HG03064 (cell line): Measurements from ENCODE around the gene CRB1.

Experiments
- ATAC-seq: cut with Tn5 transposase; IDR thresholded peaks from one replicate; pipeline ENCODE4 v1.9.1; 2021; ENCODE audit warnings: low read depth; ENCODE audit not compliant: unreplicated experiment

The CRB1 gene

DNA sequence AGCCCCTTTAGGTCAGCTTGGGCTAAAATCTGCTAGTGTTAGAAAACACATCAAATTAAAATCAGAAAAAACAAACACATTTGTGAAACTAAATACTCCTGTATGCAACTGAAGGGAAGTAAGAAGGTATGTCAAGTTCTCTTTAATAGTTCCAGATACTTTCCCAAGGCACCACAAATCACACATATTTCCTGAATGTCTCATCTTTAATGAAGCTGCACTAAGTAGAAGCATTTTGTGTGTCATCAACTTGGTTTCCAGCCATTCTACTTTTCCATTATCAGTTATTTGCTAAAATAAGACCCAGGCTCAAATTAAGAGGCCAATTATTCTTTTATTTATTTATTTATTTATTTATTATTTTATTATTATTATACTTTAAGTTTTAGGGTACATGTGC lies 34.7 kb downstream of the CRB1 start:
- no peak for ATAC-seq

DNA sequence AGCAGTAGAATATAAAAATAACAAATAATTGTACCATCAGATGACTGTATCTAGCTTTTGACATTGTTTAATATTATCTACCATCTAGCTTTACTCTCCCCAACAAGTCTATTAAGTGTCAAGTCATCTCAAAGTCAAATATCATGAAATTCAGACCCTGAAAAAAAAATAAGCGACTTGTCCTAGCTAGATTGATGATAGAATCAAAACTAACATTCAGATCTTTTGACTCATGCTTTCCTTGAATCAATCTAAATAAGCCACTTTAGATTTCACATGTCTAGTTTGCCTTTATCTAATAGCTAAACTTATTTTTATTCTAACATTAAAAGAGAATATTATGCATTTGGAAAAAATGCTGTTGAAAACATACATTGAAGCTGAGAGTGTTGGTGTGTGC lies 35.4 kb downstream of the CRB1 start:
- no peak for ATAC-seq

- ATAC-seq: no peak
Observed at GRCh38 chr1:197304638-197305200, 36.7 kb downstream of the CRB1 start.

- no peak for ATAC-seq
Observed at GRCh38 chr1:197305925-197306324, 37.9 kb downstream of the CRB1 start.

GRCh38 chr1:197306381-197307062 lies 38.5 kb downstream of the CRB1 start:
- no peak for ATAC-seq

DNA sequence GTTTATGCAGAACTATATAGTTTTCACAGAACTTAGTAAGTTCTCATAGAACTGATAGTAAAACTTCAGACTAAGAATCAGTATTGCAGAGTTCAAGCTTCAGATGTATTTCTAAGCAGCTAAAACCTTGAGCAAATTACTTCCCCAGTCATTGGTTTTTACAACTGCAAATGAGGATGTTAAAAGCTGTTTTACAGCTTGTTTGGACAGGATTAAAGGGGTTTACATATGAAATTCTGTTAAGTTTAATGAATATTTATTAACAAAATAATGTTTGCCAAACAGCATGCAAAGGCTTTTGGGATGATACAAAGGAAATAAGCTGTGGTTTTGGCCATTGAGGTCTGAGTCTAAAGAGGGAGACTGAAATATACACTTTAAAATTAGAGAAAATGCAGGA lies 39.1 kb downstream of the CRB1 start:
- ATAC-seq: no peak

DNA sequence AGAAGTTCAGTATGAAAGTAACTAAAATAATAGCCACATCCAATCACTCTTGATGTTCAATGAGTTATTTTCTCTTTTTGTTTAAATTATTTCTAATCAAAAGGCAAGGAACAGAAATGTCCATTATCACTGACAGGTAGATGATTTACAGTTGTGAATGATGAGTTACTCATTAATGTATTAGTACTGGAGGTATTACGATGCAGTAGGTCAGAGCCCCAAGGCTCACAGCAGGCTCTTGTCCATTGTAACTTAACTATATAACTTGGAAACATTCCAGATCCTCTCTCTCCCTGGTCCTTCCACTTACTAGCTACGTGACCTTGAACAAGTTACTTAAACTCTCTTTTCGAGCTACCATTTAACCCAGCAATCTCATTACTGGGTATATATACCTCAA lies 39.5 kb downstream of the CRB1 start:
- ATAC-seq: no peak

DNA sequence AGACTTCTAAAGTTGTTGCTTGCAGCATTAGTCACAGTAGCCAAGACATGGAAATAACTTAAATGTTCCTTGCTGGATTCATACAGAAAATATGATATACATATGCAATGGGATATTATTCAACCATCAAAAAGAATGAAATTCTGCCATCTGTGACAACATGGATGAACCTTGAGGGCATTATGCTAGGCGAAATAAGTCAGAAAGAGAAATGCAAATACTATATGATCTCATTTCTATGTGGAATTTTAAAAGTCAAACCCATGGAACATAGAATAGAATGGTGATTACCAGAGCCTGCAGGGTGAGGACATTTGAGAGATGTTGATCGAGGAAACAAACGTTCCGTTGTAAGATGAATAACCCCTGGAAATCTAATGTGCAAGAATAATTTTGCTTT lies 43.0 kb downstream of the CRB1 start:
- no peak for ATAC-seq

DNA sequence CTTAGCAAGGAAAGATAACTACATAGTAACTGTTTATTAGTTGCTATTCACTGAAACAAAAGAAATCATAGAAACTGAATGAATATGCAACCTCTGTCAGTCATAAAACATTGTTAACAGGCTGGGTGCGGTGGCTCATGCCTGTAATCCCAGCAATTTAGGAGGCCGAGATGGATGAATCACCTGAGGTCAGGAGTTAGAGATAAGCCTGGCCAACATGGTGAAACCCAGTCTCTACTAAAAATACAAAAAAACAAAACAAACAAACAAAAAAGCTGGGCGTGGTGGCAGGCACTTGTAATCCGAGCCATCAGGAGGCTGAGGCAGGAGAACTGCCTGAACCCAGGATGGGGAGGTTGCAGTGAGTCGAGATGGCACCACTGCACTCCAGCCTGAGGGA lies 44.1 kb downstream of the CRB1 start:
- no peak for ATAC-seq

DNA sequence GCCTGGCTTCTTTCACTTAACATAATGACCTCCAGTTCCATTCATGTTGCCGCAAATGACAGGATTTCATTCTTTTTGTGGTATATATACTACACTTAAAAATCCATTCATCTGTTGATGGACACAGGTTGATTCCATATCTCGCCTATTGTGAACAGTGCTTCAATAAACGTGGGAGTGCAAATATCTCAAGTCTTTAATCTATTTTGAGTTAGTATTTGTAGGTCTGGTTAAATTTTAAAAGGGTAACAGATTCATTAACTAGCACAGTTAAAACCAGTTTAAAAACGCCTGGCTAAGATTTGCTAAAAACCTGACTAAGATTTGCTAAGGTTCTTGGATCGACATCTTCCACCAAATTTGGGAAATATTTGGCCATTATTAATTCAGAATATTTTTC lies 45.7 kb downstream of the CRB1 start:
- ATAC-seq: no peak

- no peak for ATAC-seq
Observed at GRCh38 chr1:197314682-197315081, 46.6 kb downstream of the CRB1 start.

GRCh38 chr1:197319631-197320030 lies 51.6 kb downstream of the CRB1 start:
- ATAC-seq: no peak

- ATAC-seq: no peak
Observed at GRCh38 chr1:197320991-197321531, 53.0 kb downstream of the CRB1 start.

DNA sequence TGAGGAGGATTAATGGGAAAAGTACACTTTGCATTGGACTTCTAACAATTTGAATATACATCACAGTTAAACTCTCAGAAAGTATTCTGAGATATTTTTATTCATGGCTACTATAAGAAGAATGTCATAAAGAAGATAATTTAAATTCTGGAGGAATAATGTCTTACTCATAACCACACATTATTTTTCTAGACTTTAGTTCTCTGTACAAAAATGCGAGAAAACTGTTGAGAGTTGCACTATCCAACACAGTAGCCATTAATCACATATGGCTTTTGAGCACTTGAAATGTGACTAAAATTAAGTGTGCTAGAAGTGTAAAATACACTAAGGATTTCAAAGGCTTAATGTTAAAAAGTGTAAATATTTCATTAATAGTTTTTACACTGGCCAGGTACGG lies 53.8 kb downstream of the CRB1 start:
- ATAC-seq: no peak

DNA sequence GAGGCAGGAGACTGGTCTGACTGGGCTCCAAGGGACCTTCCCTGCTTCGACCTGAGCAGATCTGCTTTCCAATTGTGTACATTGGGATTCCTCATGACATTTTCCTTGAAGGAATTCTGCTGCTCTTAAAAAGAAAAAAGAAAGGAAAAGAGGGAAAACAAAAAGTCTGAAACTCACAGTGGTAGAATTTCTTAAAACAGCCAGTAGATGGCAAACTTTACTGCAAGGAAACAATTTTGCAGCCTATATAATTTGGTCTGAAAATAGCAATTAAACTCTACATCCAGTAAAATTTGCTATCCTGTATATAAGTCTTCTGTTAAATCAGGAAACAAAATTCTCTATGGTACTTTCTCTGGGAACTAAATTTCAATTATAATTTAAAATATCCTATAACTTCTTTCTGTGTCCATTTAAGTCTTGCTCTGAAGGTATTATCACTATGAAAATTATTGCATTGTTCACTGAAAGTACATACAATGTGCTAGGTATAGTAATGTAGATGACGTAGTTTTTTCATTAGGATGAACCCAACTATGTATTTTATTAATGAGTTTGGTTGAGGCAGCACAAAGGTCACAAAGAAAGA lies 59.8 kb downstream of the CRB1 start:
- ATAC-seq: no peak

DNA sequence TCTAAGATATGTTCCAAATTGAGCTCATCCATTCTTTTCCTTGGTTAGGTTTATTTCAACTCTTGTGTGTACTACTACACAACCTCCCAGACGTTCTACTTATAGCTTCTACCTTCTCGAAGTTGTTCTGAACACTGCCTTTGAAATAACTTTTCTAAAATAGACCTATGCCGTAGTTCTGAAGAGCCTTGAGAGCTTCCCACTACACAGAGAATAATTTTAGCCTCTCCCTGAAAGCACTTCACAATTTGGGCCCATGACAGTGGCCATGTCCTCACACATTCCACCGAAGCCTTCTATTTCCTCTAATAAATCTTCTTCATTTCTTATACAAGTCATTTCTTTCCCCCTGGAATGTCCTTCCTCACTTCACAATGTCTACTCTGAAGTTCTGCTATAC lies 62.2 kb downstream of the CRB1 start:
- ATAC-seq: no peak

DNA sequence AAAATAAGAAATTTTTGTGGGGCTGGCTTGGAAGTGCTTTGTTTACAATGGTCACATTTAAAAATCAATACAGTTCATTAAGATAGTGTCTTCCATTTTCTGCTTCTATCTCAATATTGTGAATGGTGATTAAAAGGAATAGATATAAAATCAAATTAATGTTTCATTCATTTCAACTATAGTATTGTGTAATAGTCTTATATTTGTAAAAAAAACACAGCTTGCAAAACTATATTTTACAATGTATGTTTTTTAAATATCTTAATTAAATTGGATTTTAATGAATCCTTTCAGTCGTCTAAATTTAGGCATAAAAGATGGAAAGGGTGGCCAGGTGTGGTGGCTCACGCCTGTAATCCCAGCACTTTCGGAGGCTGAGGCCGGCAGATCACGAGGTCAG lies 63.5 kb downstream of the CRB1 start:
- no peak for ATAC-seq

GRCh38 chr1:197333041-197333440 lies 65.0 kb downstream of the CRB1 start:
- no peak for ATAC-seq

DNA sequence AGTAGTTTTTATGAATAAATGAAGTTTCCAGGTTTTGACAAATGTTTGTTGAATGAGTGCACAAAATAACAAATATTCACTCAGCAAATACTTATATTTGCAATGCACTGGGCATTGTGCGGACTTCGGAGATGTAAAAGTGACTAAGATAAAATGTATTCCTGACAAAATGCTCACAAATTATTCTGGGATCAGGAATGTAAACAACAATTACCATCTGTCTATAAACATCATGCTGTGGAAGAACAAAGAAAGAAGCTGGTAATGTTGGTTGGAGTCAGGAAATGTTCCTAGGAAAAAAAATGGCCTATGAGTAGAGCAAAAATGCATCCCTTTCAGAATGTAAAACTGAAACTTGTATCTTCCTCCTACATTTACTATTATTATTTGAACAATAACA lies 68.5 kb downstream of the CRB1 start:
- no peak for ATAC-seq

DNA sequence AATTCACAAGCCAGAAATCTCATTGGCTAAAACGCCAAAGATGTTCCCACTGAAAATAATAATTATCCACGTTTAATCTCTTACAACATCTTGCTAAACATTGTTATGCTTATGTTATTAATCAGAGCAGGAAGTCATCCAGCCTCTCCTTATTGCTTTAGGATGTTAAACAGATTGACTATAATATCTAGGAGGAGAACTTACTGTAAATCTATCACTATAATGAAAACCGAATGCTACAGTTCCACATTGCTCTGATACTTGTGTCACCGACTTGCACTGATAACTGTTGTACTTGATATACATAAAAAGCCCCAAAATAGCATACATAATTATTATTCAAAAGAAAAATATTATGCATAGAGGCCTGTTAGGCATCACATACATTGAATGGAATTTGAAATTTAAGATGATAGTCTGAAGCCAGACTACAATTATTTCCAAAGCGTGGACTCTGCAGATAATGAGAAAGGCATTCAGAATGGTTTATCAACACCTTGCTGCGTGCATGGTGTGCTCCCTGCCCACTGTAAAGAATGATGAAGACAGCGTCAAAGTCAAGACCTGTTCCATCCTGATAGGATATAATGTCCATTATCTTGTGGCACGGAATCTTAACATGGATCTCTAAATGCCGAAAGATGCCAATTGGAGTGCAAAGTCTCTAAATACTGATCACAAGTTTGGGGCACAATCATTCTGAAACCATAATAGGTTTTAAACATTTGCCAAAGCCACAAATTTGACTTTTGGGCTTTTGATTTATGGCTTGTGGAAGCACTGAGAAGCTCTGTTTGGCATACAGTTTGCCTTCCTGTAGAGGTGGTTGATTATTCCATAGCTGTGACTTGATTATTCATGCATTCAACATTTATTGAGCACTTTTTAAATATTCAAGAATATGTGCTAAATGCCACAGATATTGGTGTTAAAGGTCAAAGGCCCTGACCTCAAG lies 71.3 kb downstream of the CRB1 start:
- no peak for ATAC-seq

- ATAC-seq: no peak
Observed at GRCh38 chr1:197341626-197342025, 73.6 kb downstream of the CRB1 start.
